ENCODE measurements around the gene TSBP1.

DNA sequence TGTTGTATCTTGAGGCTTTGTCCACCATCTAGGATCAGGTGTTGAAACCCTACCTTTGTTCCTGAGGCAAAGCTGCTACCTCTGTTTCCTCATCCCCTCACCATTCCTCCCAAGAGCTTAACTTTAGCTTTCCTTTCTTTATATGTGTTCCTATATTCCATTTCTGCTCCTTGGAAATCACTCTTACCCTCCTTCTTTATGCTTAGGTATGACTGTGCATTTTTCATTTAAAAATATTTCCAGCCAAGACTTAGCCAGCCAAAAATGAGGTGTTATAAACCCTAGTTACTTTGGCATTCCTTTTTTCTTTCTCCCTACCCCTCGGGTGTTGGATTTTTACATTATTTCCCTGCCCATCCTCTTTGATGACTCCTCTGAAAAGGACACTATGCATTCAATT, 57.7 kb downstream of the TSBP1 start:
- TF ChIP-seq, protein P1, sequence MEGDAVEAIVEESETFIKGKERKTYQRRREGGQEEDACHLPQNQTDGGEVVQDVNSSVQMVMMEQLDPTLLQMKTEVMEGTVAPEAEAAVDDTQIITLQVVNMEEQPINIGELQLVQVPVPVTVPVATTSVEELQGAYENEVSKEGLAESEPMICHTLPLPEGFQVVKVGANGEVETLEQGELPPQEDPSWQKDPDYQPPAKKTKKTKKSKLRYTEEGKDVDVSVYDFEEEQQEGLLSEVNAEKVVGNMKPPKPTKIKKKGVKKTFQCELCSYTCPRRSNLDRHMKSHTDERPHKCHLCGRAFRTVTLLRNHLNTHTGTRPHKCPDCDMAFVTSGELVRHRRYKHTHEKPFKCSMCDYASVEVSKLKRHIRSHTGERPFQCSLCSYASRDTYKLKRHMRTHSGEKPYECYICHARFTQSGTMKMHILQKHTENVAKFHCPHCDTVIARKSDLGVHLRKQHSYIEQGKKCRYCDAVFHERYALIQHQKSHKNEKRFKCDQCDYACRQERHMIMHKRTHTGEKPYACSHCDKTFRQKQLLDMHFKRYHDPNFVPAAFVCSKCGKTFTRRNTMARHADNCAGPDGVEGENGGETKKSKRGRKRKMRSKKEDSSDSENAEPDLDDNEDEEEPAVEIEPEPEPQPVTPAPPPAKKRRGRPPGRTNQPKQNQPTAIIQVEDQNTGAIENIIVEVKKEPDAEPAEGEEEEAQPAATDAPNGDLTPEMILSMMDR (IDR thresholded peaks at IDR 0.05) = no peak
- TF ChIP-seq POLR2A (IDR thresholded peaks at IDR 0.05) = no peak
